ENCODE results near the gene RBM10. TPM values are rescaled to one million over a fixed set of nuclear protein-coding genes. Genes with fewer than 3 reads are reported as not detected.

Gene RBM10

Small RNA genes lying within 50 kb of the gene (small RNA-seq; reads per million reads assigned to genes)
- not detected for gene RNU12-2P (ENCODE audit: insufficient read depth)

Data from neuronal stem cell (in vitro differentiated cells).